ENCODE results near the gene POU2F3.

The POU2F3 gene

GRCh38 chr11:120210626-120211521, 29.1 kb upstream of the POU2F3 start, which contains the start of gene OAF:
TSS of gene OAF (plus strand) at chr11:120211032. CDS start at chr11:120211280, 248 bp downstream.
- DNase-seq (ENCODE audit: low read depth in 1 of 2, low spot score in 1 of 2): peak; percentile 12 to 25

DNA sequence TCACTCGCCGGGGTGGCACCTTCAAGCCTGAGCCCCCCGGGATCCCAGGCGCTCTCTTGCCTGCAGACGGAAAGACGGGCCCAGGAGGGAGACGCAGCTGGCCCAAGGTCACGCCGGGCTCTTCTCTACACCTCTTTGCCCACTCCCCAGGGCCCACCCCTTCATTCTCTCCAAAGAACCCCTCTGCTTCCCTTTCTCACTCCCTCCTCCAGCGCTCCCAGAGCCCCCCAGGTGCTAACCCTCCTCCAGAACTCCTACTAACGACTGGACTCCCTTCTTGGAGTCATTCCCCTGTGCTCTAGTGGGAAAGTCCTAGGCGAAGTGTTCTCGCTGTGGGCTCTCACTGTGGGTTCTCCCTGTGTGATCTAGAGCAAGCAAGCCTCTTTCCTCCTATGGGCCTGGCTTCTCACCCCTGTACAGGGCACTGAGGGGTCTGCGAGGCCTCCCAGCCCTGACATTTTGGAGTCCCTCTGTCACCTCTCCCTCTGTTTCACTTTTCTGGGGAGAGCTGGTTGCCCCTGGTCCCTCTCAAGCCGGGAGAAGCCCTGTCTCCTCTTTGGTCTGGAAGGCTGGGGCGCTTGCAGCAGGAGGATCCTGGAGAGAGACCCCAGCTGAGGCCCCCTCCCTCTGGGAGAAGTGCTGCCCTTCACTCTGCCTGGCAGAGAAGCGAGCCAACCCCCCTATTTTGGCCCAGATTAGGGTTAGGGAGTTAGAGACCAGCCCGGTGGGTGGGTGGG, 28.2 kb upstream of the POU2F3 start:
- DNase-seq (ENCODE audit: low read depth in 1 of 2, low spot score in 1 of 2): no peak

GRCh38 chr11:120212259-120212878, 27.6 kb upstream of the POU2F3 start:
- DNase-seq (ENCODE audit: low read depth in 1 of 2, low spot score in 1 of 2): no peak

GRCh38 chr11:120212926-120213325, 27.0 kb upstream of the POU2F3 start:
- no peak for DNase-seq (ENCODE audit: low read depth in 1 of 2, low spot score in 1 of 2)

DNA sequence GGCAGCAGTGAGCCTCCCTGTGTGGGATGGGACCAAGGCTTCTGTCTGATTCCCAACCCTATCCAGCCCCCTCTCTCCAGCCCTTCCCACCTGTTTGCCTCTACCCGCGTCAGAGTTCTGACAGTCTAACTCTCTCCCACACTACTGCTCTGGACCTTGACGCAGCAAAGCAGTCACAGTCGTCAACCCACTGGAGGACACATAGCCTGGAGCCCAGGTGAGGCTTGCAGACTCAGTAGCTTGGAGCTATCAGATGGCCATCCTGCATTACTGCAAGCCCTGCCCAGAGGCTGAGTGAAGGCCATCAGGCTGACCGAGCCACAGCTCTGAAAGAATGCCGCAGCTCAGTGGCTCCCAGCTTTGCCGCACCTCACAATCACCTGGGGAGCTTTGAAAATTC, 25.4 kb upstream of the POU2F3 start:
- no peak for DNase-seq (ENCODE audit: low read depth in 1 of 2, low spot score in 1 of 2)

GRCh38 chr11:120215634-120216033, 24.3 kb upstream of the POU2F3 start:
- no peak for DNase-seq (ENCODE audit: low read depth in 1 of 2, low spot score in 1 of 2)

GRCh38 chr11:120216426-120217102, 23.4 kb upstream of the POU2F3 start:
- no peak for DNase-seq (ENCODE audit: low read depth in 1 of 2, low spot score in 1 of 2)

DNA sequence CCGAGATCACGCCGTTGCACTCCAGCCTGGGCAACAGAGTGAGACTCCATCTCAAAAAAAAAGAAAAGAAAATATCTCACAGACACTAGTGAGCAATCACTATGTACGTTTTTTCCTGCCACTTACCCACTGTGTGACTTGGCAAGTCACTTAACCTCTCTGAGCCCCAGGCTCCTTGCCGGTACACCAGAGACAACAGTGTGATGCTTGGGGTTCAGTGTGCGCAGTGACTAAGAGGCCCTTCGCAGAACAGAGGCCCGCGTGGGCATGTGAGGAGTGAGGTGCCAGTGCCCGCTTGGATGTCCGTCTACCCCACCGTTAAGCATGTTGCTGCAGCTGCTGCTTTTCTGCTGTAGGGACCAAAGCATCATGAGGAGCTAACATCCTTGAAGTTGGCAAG, 22.4 kb upstream of the POU2F3 start:
- no peak for DNase-seq (ENCODE audit: low read depth in 1 of 2, low spot score in 1 of 2)

GRCh38 chr11:120217941-120218694, 21.8 kb upstream of the POU2F3 start:
- no peak for DNase-seq (ENCODE audit: low read depth in 1 of 2, low spot score in 1 of 2)

DNA sequence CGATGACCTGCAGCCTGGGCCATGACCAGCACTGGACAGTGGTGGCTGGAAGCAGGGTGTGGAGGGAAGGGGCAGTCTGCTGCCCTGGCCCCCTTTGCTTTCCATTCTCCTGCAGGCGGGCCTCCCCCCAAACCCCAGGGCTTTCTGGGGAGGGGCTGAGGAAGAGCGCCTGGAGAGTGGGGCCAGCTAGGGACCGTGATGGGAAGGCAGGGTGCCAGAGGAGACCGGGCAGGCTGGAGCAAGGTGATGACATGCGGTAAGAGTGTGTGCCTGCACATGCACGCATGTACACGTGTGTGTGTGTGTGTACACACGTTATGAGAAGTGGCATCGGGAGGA, 21.3 kb upstream of the POU2F3 start:
- DNase-seq (ENCODE audit: low read depth in 1 of 2, low spot score in 1 of 2): no peak

- DNase-seq (ENCODE audit: low read depth in 1 of 2, low spot score in 1 of 2): no peak
These were observed 20.6 kb upstream of the POU2F3 start for GRCh38 chr11:120219232-120219937.

DNA sequence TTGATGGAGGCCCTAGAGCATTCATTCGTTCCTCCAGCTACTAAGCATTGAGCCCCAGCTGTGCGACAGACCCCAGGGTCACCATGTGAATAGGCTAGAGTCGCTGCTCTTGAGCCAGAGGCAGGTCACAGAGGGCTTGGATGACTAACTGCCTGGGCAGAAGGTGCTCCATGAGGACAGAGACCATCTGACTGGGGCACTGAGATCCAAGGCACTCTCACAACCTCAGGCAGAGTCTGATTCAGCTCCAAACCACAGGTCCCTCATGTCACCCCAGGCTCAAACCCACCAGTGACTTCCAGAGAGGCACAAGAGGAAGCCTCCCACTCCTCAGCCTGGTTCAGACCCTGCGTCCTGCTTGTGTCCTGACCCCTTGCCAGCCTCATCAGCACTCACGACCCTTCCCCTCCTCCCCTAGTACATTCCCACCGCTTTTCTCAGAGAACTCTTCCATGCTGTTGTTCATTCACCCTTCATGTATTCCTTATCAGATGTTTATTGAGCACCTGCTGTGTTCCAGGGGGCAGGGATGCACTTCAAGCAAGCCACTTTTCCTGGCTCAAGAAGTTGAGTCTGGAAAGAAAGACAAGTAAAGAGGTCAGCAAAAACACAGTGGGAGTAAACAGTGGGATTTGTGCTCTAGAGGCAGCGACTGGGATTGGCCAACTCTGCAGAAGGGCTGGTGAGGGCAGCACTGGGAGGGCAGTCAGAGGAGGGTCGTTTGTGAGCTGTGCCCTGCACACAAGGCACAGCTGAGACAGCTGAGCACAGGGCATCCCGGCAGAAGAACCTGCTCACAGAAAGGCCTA, 19.8 kb upstream of the POU2F3 start:
- DNase-seq (ENCODE audit: low read depth in 1 of 2, low spot score in 1 of 2): no peak

DNA sequence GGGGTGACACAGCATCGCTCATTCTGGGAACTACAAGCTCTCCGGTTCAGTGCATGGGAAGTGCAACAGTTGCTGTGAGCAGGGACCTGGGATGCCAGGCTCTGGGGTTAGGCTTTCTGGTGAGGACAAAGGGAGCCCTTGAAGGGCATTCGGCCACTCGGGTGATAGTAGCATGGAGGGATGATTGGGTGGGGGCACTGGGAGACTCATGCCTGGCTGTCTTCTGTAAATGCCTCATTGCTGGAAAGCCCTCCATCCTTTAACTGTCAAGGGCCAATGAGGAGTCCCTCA, 19.2 kb upstream of the POU2F3 start:
- DNase-seq (ENCODE audit: low read depth in 1 of 2, low spot score in 1 of 2): no peak

- no peak for DNase-seq (ENCODE audit: low read depth in 1 of 2, low spot score in 1 of 2)
These were observed 18.7 kb upstream of the POU2F3 start for GRCh38 chr11:120221115-120221752.

GRCh38 chr11:120222916-120223315, 17.0 kb upstream of the POU2F3 start:
- DNase-seq (ENCODE audit: low read depth in 1 of 2, low spot score in 1 of 2): no peak

- no peak for DNase-seq (ENCODE audit: low read depth in 1 of 2, low spot score in 1 of 2)
These were observed 16.1 kb upstream of the POU2F3 start for GRCh38 chr11:120223793-120224192.

DNA sequence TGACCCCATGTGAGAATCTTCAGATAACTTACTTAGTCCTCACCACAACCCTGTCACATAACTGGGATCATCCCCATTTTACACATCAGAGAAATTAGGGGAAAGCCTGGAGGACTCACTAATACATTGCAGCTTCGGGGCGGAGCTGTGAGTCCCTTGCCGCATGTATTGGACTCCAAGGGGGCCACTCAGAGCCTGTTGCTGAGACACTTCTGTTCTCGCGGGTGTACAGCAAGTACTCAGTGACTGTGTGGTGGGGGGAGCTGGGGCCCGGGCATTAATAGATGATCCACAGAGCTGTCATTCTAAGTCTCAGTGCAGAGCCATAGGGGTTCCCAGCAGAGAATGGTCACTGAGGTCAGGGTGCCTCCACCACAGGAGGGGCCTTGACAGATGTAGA, 15.6 kb upstream of the POU2F3 start:
- DNase-seq (ENCODE audit: low read depth in 1 of 2, low spot score in 1 of 2): no peak

- no peak for DNase-seq (ENCODE audit: low read depth in 1 of 2, low spot score in 1 of 2)
These were observed 14.7 kb upstream of the POU2F3 start for GRCh38 chr11:120224972-120225909.
